H1 (cell line): ENCODE measurements around the gene RBFOX1. TPM values are rescaled to one million over a fixed set of nuclear protein-coding genes. Genes with fewer than 3 reads are reported as not detected.

Source experiments
- polyA plus RNA-seq, 7 experiments: library from polyadenylated mRNA; depleted of rRNA in 3 of 7; stranded (reverse) in 5 of 7; unstranded in 2 of 7; fragments of >200 nt in 5 of 7; fragments of 200-250 nt in 2 of 7; gene quantifications; 1 replicate in 5 of 7; 2 replicates in 1 of 7; 4 replicates in 1 of 7; pipeline versions ENCODE4 v1.2.1 to v1.2.3, GENCODE V29; 2011 to 2013; ENCODE audit warnings: missing spikeins in 2 of 7, mixed read lengths in 2 of 7
- total RNA-seq: library from RNA; stranded (reverse); fragmentation: NEBNext Ultra II Directional; extraction: Animal tissue kit (Norgen Biotek cat#: 25700); gene quantifications from 2 replicates; pipeline ENCODE4 v1.2.1, GENCODE V29; 2021
- TF ChIP-seq, protein P1 (sequence below): IDR thresholded peaks from 2 replicates; pipeline ENCODE4 v1.6.1; 2012; ENCODE audit warnings: low read length, inconsistent platforms

RBFOX1 gene
- total and polyA plus RNA-seq, 2 of the 8 experiments (the other 6 are each of a cell fraction or from before 2014, with no cell fraction given), result 1.7 to 2.8 TPM

GRCh38 chr16:7709186-7709585 lies 376.5 kb downstream of the RBFOX1 start (continued):
- TF ChIP-seq, protein P1, sequence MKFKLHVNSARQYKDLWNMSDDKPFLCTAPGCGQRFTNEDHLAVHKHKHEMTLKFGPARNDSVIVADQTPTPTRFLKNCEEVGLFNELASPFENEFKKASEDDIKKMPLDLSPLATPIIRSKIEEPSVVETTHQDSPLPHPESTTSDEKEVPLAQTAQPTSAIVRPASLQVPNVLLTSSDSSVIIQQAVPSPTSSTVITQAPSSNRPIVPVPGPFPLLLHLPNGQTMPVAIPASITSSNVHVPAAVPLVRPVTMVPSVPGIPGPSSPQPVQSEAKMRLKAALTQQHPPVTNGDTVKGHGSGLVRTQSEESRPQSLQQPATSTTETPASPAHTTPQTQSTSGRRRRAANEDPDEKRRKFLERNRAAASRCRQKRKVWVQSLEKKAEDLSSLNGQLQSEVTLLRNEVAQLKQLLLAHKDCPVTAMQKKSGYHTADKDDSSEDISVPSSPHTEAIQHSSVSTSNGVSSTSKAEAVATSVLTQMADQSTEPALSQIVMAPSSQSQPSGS, result no peak
